ENCODE data around the gene PDZD2. TPM values are rescaled to one million over a fixed set of nuclear protein-coding genes. Genes with fewer than 3 reads are reported as not detected.

PDZD2 gene
- total RNA-seq, 1 donor: 0.36 TPM

- Histone ChIP-seq H3K9me3 (ENCODE audit: low read depth, low read length) (no peaks in the 10 kb centered on the region), H4K20me1 (ENCODE audit: insufficient read depth, low read length) (no peaks in the 10 kb centered on the region), H3K79me2 (ENCODE audit: insufficient read depth, low read length) (no peaks in the 10 kb centered on the region), H2AFZ (ENCODE audit: low read length) (no peak overlapping the region), H3K4me3 (ENCODE audit: insufficient read depth, low read length) (no peak overlapping the region), H3K27me3 (ENCODE audit: insufficient read depth, low read length) (peaks cover 21% of the 10 kb centered on the region), H3K4me1 (ENCODE audit: insufficient read depth, low read length) (no peaks in the 10 kb centered on the region), H3K36me3 (ENCODE audit: insufficient read depth, low read length) (no peaks in the 10 kb centered on the region), H3K27ac (ENCODE audit: low read depth, low read length) (no peak overlapping the region), H3K4me2 (ENCODE audit: insufficient read depth, low read length) (no peak overlapping the region)
- TF ChIP-seq, protein P1, sequence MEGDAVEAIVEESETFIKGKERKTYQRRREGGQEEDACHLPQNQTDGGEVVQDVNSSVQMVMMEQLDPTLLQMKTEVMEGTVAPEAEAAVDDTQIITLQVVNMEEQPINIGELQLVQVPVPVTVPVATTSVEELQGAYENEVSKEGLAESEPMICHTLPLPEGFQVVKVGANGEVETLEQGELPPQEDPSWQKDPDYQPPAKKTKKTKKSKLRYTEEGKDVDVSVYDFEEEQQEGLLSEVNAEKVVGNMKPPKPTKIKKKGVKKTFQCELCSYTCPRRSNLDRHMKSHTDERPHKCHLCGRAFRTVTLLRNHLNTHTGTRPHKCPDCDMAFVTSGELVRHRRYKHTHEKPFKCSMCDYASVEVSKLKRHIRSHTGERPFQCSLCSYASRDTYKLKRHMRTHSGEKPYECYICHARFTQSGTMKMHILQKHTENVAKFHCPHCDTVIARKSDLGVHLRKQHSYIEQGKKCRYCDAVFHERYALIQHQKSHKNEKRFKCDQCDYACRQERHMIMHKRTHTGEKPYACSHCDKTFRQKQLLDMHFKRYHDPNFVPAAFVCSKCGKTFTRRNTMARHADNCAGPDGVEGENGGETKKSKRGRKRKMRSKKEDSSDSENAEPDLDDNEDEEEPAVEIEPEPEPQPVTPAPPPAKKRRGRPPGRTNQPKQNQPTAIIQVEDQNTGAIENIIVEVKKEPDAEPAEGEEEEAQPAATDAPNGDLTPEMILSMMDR (IDR thresholded peaks at IDR 0.05; ENCODE audit: extremely low read depth, low read depth, low read length): no peak
- DNase-seq (ENCODE audit: insufficient read length, low spot score, missing footprints): peak; percentile 48
Measured at GRCh38 chr5:31886206-31886605, 247.3 kb downstream of the PDZD2 start.

GRCh38 chr5:31887556-31887955 is 248.6 kb downstream of the PDZD2 start:
- no peaks in the 10 kb centered on the region for H3K4me1 ChIP-seq (ENCODE audit: insufficient read depth, low read length)
- no peak overlapping the region for H3K4me2 ChIP-seq (ENCODE audit: insufficient read depth, low read length)
- TF ChIP-seq, protein P1 (IDR thresholded peaks at IDR 0.05; ENCODE audit: extremely low read depth, low read depth, low read length): no peak
- no peaks in the 10 kb centered on the region for H4K20me1 ChIP-seq (ENCODE audit: insufficient read depth, low read length)
- no peaks in the 10 kb centered on the region for H3K36me3 ChIP-seq (ENCODE audit: insufficient read depth, low read length)
- no peak overlapping the region for H2AFZ ChIP-seq (ENCODE audit: low read length)
- no peaks in the 10 kb centered on the region for H3K9me3 ChIP-seq (ENCODE audit: low read depth, low read length)
- H3K27me3 ChIP-seq (ENCODE audit: insufficient read depth, low read length): peaks cover 21% of the 10 kb centered on the region
- H3K79me2 ChIP-seq (ENCODE audit: insufficient read depth, low read length): no peaks in the 10 kb centered on the region
- H3K27ac ChIP-seq (ENCODE audit: low read depth, low read length): no peak overlapping the region
- DNase-seq (ENCODE audit: insufficient read length, low spot score, missing footprints): no peak
- no peak overlapping the region for H3K4me3 ChIP-seq (ENCODE audit: insufficient read depth, low read length)

- Histone ChIP-seq H3K9me3 (ENCODE audit: low read depth, low read length) (no peaks in the 10 kb centered on the region), H3K79me2 (ENCODE audit: insufficient read depth, low read length) (no peaks in the 10 kb centered on the region), H3K27ac (ENCODE audit: low read depth, low read length) (no peak overlapping the region), H4K20me1 (ENCODE audit: insufficient read depth, low read length) (no peaks in the 10 kb centered on the region), H3K36me3 (ENCODE audit: insufficient read depth, low read length) (no peaks in the 10 kb centered on the region), H3K4me3 (ENCODE audit: insufficient read depth, low read length) (no peak overlapping the region), H3K27me3 (ENCODE audit: insufficient read depth, low read length) (peaks cover 21% of the 10 kb centered on the region), H3K4me2 (ENCODE audit: insufficient read depth, low read length) (no peak overlapping the region), H3K4me1 (ENCODE audit: insufficient read depth, low read length) (no peaks in the 10 kb centered on the region), H2AFZ (ENCODE audit: low read length) (no peak overlapping the region)
- TF ChIP-seq, protein P1 (IDR thresholded peaks at IDR 0.05; ENCODE audit: extremely low read depth, low read depth, low read length): no peak
- DNase-seq (ENCODE audit: insufficient read length, low spot score, missing footprints): no peak
Measured at GRCh38 chr5:31888564-31888963, 249.6 kb downstream of the PDZD2 start.

- Histone ChIP-seq H3K27ac (ENCODE audit: low read depth, low read length) (no peak overlapping the region), H4K20me1 (ENCODE audit: insufficient read depth, low read length) (no peaks in the 10 kb centered on the region), H3K9me3 (ENCODE audit: low read depth, low read length) (no peaks in the 10 kb centered on the region), H3K27me3 (ENCODE audit: insufficient read depth, low read length) (peaks cover 21% of the 10 kb centered on the region), H3K4me2 (ENCODE audit: insufficient read depth, low read length) (no peak overlapping the region), H3K79me2 (ENCODE audit: insufficient read depth, low read length) (no peaks in the 10 kb centered on the region), H3K36me3 (ENCODE audit: insufficient read depth, low read length) (no peaks in the 10 kb centered on the region), H3K4me1 (ENCODE audit: insufficient read depth, low read length) (no peaks in the 10 kb centered on the region), H2AFZ (ENCODE audit: low read length) (no peak overlapping the region), H3K4me3 (ENCODE audit: insufficient read depth, low read length) (no peak overlapping the region)
- TF ChIP-seq, protein P1 (IDR thresholded peaks at IDR 0.05; ENCODE audit: extremely low read depth, low read depth, low read length): no peak
- DNase-seq (ENCODE audit: insufficient read length, low spot score, missing footprints): peak; percentile 41
Measured at GRCh38 chr5:31889001-31889561, 250.2 kb downstream of the PDZD2 start.
